NB4 (cell line): ENCODE data around the gene TTC13.

Experiments used
- POLR2A ChIP-seq: IDR thresholded peaks from 2 replicates; pipeline ENCODE4 v1.6.1; 2011; ENCODE audit warnings: mild to moderate bottlenecking; ENCODE audit not compliant: insufficient read length; ENCODE audit errors: extremely low read depth
- TF ChIP-seq, protein P1 (sequence below): IDR thresholded peaks from one replicate; pipeline ENCODE4 v1.5.1; 2012; ENCODE audit warnings: low read depth, low read length
- TF ChIP-seq, protein P2 (sequence below): IDR thresholded peaks from 2 replicates; pipeline ENCODE4 v1.6.1; 2011; ENCODE audit warnings: low read depth, low read length

DNA sequence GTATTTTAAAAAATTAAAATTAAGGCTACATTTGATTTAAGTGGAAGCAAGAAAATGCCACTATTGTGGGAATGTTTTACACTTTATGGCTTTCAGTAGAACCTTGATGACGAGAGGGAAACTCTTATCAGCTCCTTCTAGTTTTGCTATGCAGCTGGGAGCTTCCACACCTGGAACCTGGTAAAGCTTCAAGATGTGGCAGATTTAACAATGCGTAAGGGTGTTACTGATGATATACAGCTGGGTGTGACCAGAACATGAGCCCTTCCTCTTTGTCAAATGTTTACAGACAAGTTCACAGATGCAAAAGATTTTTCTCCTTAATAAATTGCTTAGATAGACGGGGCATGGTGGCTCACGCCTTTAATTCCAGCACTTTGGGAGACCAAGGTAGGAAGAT lies 20.3 kb downstream of the TTC13 start:
- TF ChIP-seq, protein P1, sequence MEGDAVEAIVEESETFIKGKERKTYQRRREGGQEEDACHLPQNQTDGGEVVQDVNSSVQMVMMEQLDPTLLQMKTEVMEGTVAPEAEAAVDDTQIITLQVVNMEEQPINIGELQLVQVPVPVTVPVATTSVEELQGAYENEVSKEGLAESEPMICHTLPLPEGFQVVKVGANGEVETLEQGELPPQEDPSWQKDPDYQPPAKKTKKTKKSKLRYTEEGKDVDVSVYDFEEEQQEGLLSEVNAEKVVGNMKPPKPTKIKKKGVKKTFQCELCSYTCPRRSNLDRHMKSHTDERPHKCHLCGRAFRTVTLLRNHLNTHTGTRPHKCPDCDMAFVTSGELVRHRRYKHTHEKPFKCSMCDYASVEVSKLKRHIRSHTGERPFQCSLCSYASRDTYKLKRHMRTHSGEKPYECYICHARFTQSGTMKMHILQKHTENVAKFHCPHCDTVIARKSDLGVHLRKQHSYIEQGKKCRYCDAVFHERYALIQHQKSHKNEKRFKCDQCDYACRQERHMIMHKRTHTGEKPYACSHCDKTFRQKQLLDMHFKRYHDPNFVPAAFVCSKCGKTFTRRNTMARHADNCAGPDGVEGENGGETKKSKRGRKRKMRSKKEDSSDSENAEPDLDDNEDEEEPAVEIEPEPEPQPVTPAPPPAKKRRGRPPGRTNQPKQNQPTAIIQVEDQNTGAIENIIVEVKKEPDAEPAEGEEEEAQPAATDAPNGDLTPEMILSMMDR: no peak
- TF ChIP-seq POLR2A: no peak
- TF ChIP-seq, protein P2, sequence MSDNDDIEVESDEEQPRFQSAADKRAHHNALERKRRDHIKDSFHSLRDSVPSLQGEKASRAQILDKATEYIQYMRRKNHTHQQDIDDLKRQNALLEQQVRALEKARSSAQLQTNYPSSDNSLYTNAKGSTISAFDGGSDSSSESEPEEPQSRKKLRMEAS: no peak
